Measurements from ENCODE around the gene OR2T6.

DNA sequence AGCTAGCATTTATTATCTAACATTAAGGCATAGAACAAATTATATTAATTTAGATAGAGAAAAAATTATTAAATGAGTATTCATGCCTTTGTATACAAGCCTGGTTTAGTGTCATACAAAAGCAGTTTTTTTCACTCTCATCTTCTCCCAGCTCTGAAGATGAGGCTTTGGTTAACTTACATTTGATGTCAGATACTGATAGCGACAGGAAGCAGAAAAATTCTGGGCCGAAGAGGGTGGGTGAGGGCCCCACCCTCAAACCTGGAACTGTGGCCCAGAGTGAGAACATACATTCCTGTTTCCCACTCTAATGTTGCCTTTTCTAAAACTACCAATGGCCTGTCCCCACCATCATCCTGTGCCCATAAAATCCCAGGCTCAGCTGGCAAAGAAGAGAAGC lies 42.3 kb downstream of the OR2T6 start:
- TF ChIP-seq, protein P1, sequence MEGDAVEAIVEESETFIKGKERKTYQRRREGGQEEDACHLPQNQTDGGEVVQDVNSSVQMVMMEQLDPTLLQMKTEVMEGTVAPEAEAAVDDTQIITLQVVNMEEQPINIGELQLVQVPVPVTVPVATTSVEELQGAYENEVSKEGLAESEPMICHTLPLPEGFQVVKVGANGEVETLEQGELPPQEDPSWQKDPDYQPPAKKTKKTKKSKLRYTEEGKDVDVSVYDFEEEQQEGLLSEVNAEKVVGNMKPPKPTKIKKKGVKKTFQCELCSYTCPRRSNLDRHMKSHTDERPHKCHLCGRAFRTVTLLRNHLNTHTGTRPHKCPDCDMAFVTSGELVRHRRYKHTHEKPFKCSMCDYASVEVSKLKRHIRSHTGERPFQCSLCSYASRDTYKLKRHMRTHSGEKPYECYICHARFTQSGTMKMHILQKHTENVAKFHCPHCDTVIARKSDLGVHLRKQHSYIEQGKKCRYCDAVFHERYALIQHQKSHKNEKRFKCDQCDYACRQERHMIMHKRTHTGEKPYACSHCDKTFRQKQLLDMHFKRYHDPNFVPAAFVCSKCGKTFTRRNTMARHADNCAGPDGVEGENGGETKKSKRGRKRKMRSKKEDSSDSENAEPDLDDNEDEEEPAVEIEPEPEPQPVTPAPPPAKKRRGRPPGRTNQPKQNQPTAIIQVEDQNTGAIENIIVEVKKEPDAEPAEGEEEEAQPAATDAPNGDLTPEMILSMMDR (IDR thresholded peaks at IDR 0.05), result no peak
- TF ChIP-seq HOXB13 (CRISPR knock-in tag; IDR thresholded peaks at IDR 0.05; ENCODE audit: low read depth), result no peak
- no peak for TF ChIP-seq MAX (IDR thresholded peaks at IDR 0.05)
- TF ChIP-seq, protein P2, sequence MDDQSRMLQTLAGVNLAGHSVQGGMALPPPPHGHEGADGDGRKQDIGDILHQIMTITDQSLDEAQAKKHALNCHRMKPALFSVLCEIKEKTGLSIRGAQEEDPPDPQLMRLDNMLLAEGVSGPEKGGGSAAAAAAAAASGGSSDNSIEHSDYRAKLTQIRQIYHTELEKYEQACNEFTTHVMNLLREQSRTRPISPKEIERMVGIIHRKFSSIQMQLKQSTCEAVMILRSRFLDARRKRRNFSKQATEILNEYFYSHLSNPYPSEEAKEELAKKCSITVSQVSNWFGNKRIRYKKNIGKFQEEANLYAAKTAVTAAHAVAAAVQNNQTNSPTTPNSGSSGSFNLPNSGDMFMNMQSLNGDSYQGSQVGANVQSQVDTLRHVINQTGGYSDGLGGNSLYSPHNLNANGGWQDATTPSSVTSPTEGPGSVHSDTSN (IDR thresholded peaks at IDR 0.05), result no peak
- no peak for TF ChIP-seq POLR2A (IDR thresholded peaks at IDR 0.05; ENCODE audit: low read length)
- no peak for TF ChIP-seq NR3C1 (IDR thresholded peaks at IDR 0.05)
- no peak for TF ChIP-seq SMC3 (IDR thresholded peaks at IDR 0.05)
- TF ChIP-seq, protein P3, sequence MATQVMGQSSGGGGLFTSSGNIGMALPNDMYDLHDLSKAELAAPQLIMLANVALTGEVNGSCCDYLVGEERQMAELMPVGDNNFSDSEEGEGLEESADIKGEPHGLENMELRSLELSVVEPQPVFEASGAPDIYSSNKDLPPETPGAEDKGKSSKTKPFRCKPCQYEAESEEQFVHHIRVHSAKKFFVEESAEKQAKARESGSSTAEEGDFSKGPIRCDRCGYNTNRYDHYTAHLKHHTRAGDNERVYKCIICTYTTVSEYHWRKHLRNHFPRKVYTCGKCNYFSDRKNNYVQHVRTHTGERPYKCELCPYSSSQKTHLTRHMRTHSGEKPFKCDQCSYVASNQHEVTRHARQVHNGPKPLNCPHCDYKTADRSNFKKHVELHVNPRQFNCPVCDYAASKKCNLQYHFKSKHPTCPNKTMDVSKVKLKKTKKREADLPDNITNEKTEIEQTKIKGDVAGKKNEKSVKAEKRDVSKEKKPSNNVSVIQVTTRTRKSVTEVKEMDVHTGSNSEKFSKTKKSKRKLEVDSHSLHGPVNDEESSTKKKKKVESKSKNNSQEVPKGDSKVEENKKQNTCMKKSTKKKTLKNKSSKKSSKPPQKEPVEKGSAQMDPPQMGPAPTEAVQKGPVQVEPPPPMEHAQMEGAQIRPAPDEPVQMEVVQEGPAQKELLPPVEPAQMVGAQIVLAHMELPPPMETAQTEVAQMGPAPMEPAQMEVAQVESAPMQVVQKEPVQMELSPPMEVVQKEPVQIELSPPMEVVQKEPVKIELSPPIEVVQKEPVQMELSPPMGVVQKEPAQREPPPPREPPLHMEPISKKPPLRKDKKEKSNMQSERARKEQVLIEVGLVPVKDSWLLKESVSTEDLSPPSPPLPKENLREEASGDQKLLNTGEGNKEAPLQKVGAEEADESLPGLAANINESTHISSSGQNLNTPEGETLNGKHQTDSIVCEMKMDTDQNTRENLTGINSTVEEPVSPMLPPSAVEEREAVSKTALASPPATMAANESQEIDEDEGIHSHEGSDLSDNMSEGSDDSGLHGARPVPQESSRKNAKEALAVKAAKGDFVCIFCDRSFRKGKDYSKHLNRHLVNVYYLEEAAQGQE (IDR thresholded peaks at IDR 0.05), result no peak
- TF ChIP-seq RARB (CRISPR knock-in tag; IDR thresholded peaks at IDR 0.05), result no peak
